Activated CD4-positive, alpha-beta T cell treated with anti-CD3 and anti-CD28 coated beads, Interleukin-2, amount 50 U/mL, for 24 hours (primary cell): ENCODE data around the gene NHERF2.

ENCODE experiments used
- DNase-seq, 2 donors: peaks; one replicate each; pipeline ENCODE4 v3.0.0-alpha.2; 2020; ENCODE audit warnings: low read depth in 1 of 2, low spot score in 1 of 2

Gene NHERF2

GRCh38 chr16:2026461-2027023 lies at the start of gene NHERF2:
Gene NHERF2 (plus strand): TSS chr16:2026902. CDS start chr16:2027006, 104 bp downstream.
- no peak for DNase-seq

- no peak for DNase-seq
These were observed 49.5 kb upstream of the NHERF2 start for GRCh38 chr16:1976951-1977874.

GRCh38 chr16:1977875-1978268 lies 48.8 kb upstream of the NHERF2 start:
- DNase-seq, result no peak

GRCh38 chr16:1978476-1979120 lies 48.1 kb upstream of the NHERF2 start:
- DNase-seq, result no peak

- no peak for DNase-seq
These were observed 47.3 kb upstream of the NHERF2 start for GRCh38 chr16:1979271-1980029.

- no peak for DNase-seq
These were observed 46.5 kb upstream of the NHERF2 start for GRCh38 chr16:1980030-1980769.

DNA sequence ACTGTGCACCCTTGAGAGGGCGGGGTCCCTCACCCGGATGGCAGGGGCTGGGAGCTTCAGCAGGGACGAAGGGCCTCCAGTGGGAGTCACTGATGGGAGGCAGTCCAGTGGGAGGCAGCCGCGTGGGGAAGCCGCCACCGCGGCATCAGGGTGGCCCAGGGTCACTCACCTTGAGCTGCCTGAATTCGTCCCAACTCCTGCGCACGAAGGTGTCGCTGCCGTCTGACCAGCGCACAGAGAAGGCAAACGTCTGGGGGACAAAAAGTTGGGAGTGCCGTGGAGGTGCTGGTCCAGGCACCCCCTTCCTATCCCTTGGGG lies 46.0 kb upstream of the NHERF2 start:
- DNase-seq, result no peak

DNA sequence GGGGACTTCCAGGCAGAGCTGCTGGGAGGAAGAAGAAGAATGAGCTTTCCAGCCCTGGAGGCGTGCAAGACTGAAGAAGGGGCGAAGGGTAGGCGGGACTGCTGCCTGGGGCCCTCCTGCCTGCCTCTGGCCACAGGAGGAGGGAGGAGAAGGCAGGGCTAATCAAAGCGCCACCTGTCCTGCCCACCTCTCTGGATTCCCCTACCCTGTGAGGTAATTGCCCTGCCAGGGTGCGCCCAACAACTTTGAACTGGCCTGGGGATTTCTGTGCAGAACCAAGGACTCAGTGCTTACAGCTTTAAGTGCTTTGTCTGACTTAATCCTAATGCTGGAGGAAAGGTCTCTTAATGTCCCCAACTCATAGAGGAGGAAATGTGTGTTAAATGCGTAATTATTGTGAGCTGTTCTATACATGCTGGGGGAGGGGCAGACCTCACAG lies 45.3 kb upstream of the NHERF2 start, which contains the start of gene NOXO1:
TSS of gene NOXO1 (minus strand) at position 72 of the 439 bp plus-strand sequence. CDS start 290 bp downstream, outside the sequence.
- no peak for DNase-seq

GRCh38 chr16:1982013-1982433 lies 44.7 kb upstream of the NHERF2 start:
- DNase-seq, result no peak

GRCh38 chr16:1982991-1983543 lies 43.6 kb upstream of the NHERF2 start:
- no peak for DNase-seq

GRCh38 chr16:1983544-1984346 lies 43.0 kb upstream of the NHERF2 start, which contains the start of gene GFER:
Gene GFER (plus strand): TSS chr16:1984193. CDS start chr16:1984219, 26 bp downstream.
- DNase-seq, result no peak

GRCh38 chr16:1984347-1985225 lies 42.1 kb upstream of the NHERF2 start:
- DNase-seq, result no peak

- DNase-seq, result no peak
These were observed 41.1 kb upstream of the NHERF2 start for GRCh38 chr16:1985466-1986150.

DNA sequence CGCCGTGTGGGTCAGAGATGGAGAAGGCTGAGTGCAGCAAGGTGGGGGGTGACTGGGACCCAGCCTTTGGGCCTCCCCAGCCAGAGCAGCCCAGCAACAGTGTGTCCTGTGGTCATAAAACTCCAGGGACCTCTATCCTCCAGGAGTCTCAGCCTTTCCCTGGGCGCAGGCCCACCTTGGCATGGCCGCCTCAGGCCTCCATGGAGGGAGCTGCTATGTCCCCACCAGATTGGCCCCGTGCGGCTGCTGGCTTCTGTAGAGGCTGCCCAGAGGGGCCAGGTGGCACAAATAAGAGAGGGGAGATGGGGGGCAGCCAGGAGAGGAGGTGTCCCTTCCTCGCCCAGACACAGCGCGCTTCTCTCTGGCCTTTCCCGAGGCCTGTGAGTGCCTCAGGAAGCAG lies 39.5 kb upstream of the NHERF2 start:
- DNase-seq, result no peak

DNA sequence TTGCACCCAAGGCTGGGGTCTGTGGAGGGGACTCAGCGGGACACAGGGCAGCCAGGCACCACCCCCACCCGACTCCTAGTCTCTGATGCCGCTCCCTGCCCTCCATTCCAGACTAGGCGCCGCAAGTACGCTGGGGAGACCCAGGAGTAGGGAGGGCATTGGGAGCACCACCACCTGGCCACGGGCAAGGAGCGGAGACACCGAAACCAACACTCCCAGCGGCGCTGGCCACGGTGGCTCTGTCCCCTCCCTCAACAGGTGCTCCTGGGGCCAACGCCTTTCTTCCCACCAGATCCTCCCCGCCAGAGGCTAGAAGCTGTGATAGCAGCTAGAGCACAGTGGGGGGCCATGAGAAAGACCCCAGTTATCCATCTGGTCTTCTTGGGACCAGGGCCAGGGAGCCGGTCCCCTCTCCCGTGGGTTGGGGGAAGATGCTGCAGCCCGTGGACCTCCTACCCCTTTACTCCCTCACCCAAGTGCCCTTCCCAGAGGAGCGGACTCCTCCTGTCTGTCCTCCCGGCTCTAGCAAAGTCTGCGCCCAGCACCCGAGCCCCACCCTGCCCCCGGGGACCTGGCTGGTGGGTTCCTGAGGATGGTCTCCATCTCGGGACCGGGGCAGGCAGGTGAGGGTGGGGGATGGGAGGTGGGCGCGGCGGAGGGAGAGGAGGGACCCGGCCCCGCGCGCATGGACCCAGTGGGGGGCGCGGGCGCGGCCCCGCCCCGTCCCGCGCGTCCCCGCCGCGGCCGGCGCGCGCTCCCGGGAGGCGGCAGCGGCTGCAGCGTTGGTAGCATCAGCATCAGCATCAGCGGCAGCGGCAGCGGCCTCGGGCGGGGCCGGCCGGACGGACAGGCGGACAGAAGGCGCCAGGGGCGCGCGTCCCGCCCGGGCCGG lies 37.2 kb upstream of the NHERF2 start, which contains the start of gene SYNGR3:
TSS of gene SYNGR3 (plus strand) at position 762 of the 892 bp plus-strand sequence. CDS start 133 bp downstream, outside the sequence.
- DNase-seq, result no peak

DNA sequence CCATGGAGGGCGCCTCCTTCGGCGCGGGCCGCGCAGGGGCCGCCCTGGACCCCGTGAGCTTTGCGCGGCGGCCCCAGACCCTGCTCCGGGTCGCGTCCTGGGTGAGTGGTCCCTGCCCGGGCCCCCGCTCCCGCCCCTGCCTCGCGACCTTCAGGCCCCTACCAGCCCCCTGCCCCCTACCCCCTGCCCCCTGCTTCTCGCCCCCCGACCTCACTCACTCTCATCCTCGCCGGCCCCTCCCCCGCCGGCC lies 36.7 kb upstream of the NHERF2 start:
- DNase-seq, result no peak
